DOHH2 (cell line): ENCODE measurements around the gene NPHP1.

Experiments
- EZH2phosphoT487 ChIP-seq: fragments of 200-600 bp; sonication (generic); IDR thresholded peaks from 2 replicates; pipeline ENCODE4 v1.6.1; 2017; ENCODE audit warnings: borderline replicate concordance, mild to moderate bottlenecking, antibody characterized with exemption, low read length, moderate library complexity, mixed read lengths
- TF ChIP-seq, protein P1 (sequence below): fragments of 200-600 bp; sonication (generic); IDR thresholded peaks from one replicate; pipeline ENCODE4 v1.5.1; 2014; ENCODE audit warnings: antibody characterized with exemption, mild to moderate bottlenecking, low read depth, low read length; ENCODE audit not compliant: poor library complexity, severe bottlenecking

DNA sequence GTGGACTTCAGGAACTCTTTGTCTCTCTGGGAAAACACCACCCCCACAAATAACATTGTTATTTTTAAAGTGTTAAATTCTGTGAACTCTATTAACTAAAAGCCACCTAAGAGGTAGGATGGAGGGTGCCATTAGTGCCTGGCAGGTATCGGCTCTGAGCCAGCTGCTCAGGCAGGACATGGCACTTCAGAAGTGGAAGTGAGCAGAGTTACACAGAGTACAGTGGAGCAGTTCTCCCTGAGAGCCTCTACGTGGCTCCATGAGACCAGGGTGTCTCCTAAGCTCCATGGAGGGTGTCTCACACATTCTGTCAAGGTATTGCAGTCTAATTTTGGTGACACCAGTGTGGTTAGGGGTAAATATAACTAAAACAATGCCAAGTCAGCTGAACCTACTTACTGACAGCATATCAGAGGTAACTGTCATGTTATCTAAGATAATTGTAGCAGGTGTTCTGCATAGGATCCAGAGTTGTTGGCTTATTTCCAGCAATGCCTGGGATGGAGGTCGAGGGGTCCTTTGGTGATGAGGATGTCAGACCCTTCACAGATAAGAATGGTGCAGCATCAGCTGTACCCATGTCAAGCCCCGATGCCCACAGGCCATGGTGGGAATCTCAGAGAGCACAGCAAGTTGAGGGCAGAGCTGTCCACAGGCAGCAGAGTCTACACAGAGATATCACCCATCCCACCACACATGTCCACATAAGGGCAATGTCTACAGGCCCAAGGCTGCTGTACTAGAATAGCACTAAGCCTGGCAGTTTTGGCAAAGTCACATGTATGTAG lies 80.6 kb downstream of the NPHP1 start:
- TF ChIP-seq, protein P1, sequence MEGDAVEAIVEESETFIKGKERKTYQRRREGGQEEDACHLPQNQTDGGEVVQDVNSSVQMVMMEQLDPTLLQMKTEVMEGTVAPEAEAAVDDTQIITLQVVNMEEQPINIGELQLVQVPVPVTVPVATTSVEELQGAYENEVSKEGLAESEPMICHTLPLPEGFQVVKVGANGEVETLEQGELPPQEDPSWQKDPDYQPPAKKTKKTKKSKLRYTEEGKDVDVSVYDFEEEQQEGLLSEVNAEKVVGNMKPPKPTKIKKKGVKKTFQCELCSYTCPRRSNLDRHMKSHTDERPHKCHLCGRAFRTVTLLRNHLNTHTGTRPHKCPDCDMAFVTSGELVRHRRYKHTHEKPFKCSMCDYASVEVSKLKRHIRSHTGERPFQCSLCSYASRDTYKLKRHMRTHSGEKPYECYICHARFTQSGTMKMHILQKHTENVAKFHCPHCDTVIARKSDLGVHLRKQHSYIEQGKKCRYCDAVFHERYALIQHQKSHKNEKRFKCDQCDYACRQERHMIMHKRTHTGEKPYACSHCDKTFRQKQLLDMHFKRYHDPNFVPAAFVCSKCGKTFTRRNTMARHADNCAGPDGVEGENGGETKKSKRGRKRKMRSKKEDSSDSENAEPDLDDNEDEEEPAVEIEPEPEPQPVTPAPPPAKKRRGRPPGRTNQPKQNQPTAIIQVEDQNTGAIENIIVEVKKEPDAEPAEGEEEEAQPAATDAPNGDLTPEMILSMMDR, result no peak
- TF ChIP-seq EZH2phosphoT487, result no peak
